ENCODE results near the gene RIPOR3.
"Not testable (repeated sequence)": the region's sequence is repeated elsewhere in the genome, so short reads cannot be mapped to it uniquely, and the experiment has no call there.

The RIPOR3 gene

GRCh38 chr20:50680105-50680960 lies 11.0 kb downstream of the RIPOR3 start:
- no peak for DNase-seq (ENCODE audit: low read depth, low spot score)

- no peak for DNase-seq (ENCODE audit: low read depth, low spot score)
Observed at GRCh38 chr20:50679753-50680104, 11.6 kb downstream of the RIPOR3 start.

- DNase-seq (ENCODE audit: low read depth, low spot score): no peak
Observed at GRCh38 chr20:50678169-50678898, 13.0 kb downstream of the RIPOR3 start.

GRCh38 chr20:50676858-50677257 lies 14.5 kb downstream of the RIPOR3 start:
- no peak for DNase-seq (ENCODE audit: low read depth, low spot score)

GRCh38 chr20:50676377-50676731 lies 15.0 kb downstream of the RIPOR3 start:
- DNase-seq (ENCODE audit: low read depth, low spot score): not testable (repeated sequence)

GRCh38 chr20:50675671-50676376 lies 15.5 kb downstream of the RIPOR3 start:
- DNase-seq (ENCODE audit: low read depth, low spot score): no peak

GRCh38 chr20:50674138-50674825 lies 17.1 kb downstream of the RIPOR3 start:
- DNase-seq (ENCODE audit: low read depth, low spot score): no peak

GRCh38 chr20:50673466-50674137 lies 17.7 kb downstream of the RIPOR3 start:
- DNase-seq (ENCODE audit: low read depth, low spot score): no peak

GRCh38 chr20:50673146-50673465 lies 18.2 kb downstream of the RIPOR3 start:
- DNase-seq (ENCODE audit: low read depth, low spot score): no peak

- no peak for DNase-seq (ENCODE audit: low read depth, low spot score)
Observed at GRCh38 chr20:50672400-50673145, 18.8 kb downstream of the RIPOR3 start.

- DNase-seq (ENCODE audit: low read depth, low spot score): no peak
Observed at GRCh38 chr20:50671626-50672025, 19.7 kb downstream of the RIPOR3 start.

GRCh38 chr20:50671010-50671409 lies 20.3 kb downstream of the RIPOR3 start:
- DNase-seq (ENCODE audit: low read depth, low spot score): not testable (repeated sequence)

GRCh38 chr20:50670126-50670862 lies 21.0 kb downstream of the RIPOR3 start:
- DNase-seq (ENCODE audit: low read depth, low spot score): no peak

- no peak for DNase-seq (ENCODE audit: low read depth, low spot score)
Observed at GRCh38 chr20:50668798-50669197, 22.5 kb downstream of the RIPOR3 start.

- no peak for DNase-seq (ENCODE audit: low read depth, low spot score)
Observed at GRCh38 chr20:50668326-50668725, 23.0 kb downstream of the RIPOR3 start.

- no peak for DNase-seq (ENCODE audit: low read depth, low spot score)
Observed at GRCh38 chr20:50666709-50667298, 24.5 kb downstream of the RIPOR3 start.

GRCh38 chr20:50664254-50664653 lies 27.1 kb downstream of the RIPOR3 start:
- DNase-seq (ENCODE audit: low read depth, low spot score): no peak

- DNase-seq (ENCODE audit: low read depth, low spot score): no peak
Observed at GRCh38 chr20:50663095-50663821, 28.1 kb downstream of the RIPOR3 start.

All from activated naive CD8-positive, alpha-beta T cell treated with anti-CD3 and anti-CD28 coated beads, Interleukin-2, amount 50 U/mL, for 16 hours (primary cell).